Left hindlimb (tissue), 1 donor: ENCODE measurements around the gene IQSEC3.
A peak's percentile ranks its signal among the peaks of the same experiment; 100 is the strongest.
"Not testable (repeated sequence)": the region's sequence is repeated elsewhere in the genome, so short reads cannot be mapped to it uniquely, and the experiment has no call there.

ENCODE experiments used
- DNase-seq: peaks from one replicate; pipeline ENCODE4 v3.0.0-alpha.2; 2018

IQSEC3 gene

GRCh38 chr12:53735-54730 is 12.5 kb upstream of the IQSEC3 start:
- DNase-seq, result no peak

DNA sequence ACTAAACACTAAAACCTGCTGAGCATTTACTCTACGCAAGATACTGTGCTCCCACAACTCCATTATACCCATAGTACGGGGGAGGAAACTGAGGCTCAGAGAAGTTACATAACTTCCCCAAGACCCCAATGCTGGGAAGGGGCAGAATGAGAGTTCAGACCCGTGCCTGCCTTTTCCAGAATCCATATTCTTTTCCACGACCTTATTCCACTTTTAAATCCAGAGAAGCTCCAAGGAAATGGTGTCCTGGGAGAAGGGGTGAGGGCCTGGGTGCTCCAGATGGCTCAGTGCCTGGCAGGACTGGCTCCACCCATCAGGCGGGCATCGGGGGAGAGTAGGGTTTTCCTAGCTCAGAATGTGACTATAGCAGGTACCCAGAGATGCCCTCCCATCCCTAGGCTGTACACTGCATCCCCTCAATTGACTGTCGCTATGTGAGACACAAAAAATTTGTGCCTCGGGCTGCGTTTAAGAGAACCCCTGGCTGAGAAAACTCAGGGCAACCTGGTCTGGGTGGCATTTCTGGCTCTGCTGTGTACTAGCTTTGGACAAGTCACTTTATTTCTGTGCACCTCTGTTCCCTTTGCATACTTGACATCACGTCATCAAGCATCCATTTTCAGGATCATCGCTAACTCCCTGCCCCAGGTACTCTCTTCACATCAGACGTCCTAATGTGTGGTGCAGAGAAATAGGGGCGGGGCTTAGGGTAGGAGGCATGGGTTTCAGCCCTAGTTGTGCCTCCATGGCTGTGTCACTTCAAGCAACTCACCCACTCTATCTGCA is 11.6 kb upstream of the IQSEC3 start:
- DNase-seq, result no peak

DNA sequence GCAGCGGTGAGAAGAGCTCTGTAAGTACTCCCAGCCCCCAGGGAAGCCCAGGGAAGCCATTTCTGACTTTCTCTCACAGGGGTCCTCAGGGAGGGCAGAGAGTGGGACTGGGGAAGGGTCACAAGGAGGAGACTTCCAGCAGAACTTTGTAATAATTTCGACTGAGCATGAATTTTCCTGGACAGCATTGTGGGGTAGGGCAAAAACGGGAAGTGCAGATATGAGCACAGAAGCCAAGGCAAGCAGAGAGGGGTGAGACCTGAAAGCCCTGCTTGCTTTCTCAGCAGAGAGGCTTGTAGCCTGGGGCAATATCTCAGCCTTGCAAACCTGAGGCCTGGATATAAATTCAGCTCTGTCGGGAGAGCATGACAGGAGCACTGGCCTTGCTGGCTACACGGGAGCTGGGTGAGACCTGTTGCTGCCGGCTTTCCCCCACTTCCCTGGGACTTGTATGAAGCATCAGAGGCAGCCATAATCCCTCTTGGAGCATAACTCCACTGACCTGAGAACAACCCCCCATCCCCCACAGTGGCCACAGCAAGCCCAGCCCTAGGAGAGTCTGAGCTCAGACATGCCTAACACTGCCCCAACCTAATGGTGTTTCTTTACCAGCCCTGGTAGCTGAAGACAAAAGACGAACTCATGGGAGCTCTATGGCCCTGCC is 9.8 kb upstream of the IQSEC3 start:
- DNase-seq, result no peak

- DNase-seq, result no peak
Measured at GRCh38 chr12:57539-57938, 9.0 kb upstream of the IQSEC3 start.

DNA sequence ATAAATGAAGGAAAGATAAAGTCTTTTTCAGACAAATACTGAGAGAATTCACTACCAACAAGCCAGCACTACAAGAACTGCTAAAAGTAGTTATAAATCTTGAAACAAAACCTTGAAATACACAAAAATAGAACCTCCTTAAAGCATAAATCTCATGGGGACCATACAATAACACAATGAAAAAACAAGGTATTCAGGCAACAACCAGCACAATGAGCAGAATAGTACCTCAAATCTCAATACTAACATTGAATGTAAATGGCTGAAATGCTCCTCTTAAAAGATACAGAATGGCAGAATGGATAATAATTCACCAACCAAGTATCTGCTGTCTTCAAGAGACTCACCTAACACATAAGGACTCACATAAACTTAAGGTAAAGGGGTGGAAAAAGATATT is 7.7 kb upstream of the IQSEC3 start:
- no peak for DNase-seq

GRCh38 chr12:61845-62244 is 4.7 kb upstream of the IQSEC3 start:
- not testable (repeated sequence) for DNase-seq

DNA sequence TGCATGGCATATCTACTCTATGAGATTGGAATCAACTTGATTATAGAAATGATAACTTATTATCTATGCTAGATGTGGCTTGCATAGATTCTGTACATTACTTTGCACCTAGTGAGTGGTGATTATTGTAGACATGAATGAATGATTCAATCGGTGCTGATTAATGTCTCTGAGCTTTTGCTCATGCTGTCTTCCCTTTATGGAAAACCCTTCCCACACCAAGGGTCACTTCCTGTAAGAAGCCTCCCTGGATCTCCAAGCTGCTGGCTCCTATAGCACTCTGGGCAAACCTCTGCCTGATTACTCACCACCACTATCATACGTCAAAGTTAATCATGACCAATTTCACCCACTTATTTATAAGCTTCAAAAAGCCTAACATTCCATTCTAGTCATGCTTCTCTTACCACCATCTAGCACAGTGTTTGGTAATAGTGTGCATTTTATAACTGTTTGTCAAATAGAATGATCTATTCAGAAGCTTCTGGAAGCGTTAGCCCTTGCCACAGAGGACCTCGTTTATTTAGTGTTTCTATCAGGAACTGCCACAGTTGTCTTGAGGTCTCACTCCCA is 990 bp upstream of the IQSEC3 start:
- not testable (repeated sequence) for DNase-seq

- peak; percentile 63 for DNase-seq
Measured at GRCh38 chr12:66782-67504, 376 bp downstream of the IQSEC3 start.

GRCh38 chr12:69677-70076 is 3.1 kb downstream of the IQSEC3 start:
- DNase-seq, result not testable (repeated sequence)

- DNase-seq, result not testable (repeated sequence)
Measured at GRCh38 chr12:70541-70940, 4.0 kb downstream of the IQSEC3 start.

- DNase-seq, result not testable (repeated sequence)
Measured at GRCh38 chr12:72018-72417, 5.5 kb downstream of the IQSEC3 start.

GRCh38 chr12:74420-75190 is 8.0 kb downstream of the IQSEC3 start:
- DNase-seq, result not testable (repeated sequence)

DNA sequence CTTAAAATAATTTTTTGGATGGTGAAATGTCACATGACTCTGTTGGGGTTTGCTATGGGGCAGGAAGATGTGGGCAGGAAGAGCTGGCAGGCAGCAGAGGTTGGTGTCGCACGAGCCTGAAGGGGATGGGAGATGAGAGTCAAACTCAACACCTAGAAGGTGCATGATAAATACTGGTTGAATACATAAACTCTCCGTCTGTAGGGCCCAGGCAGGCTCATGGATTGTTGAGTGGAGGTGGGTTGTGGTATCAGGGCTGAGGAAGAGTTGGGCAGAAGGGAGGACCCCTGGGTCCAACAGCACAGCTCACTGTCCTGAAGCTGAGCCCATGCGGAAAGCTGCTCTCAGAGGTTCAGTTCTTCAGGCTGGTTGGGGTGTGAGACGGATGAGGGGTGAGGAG is 9.0 kb downstream of the IQSEC3 start:
- DNase-seq, result not testable (repeated sequence)

DNA sequence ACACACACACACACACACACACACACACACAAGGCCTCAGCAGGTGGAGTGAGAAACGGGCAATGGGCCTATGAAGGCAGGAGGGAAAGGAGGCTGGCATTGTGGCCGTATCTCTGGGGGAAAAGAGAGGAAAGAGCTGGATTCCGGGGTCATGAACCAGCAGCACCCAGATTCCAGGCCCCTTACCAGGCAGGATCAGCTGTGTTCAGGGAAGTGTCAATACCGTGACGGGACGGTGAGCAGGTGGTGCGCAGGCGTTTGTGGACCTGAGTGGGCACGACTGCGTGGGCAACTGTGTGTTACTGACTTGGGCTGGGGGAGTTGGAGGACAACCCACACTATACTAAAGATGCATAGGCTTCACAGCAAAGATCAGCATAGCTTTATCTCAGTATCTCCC is 9.5 kb downstream of the IQSEC3 start:
- DNase-seq, result not testable (repeated sequence)

GRCh38 chr12:76551-76950 is 10.0 kb downstream of the IQSEC3 start:
- DNase-seq, result not testable (repeated sequence)

DNA sequence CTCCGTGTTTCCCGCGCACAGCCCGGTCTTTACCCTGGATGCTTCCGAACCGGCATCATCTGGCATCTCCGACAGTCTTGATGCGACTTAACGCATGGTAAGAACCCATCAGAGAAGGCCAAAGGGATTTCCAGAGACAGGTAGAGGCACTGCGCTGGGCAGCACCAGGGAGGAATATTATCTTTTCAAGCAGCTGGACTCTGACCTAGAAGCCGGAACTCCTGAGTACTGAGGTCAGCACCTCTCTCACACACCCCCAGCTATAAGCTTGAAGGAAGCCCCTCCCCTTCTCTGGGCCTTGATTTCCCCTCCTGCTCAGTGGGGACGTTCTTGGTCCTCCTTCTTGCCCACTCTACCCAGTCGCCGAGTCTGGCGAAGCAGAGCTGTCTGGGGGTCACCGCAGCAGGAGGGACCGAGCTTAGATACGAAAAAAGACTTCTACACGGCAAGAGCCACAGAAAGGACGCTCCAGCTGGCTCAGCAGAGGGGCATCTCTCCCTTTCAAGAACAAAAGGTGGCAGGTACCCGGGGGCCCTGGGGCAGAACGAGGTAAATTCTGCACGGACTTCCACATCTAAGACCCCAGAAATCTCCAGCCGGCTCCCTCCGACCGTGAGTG is 10.6 kb downstream of the IQSEC3 start:
- DNase-seq, result not testable (repeated sequence)

GRCh38 chr12:77769-78383 is 11.3 kb downstream of the IQSEC3 start:
- DNase-seq, result not testable (repeated sequence)

DNA sequence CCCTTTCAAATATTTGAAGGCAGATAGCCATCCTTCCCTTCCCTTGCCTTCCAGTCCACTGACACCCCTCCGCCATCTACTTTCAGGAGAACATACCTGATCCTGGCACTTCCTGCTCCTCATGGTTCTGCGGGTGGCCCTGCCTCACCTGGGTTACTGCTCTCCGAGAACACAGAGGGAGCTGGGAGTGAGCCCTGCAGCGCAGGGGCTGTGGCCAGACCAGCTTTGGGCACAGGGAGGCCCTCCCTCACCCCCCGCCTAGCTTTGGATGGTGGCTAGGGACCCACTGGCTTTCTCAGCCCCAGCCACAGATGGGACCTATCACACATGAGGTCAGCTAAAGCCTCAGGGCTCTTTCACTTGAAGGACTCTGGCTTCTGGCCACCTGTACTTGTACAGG is 12.4 kb downstream of the IQSEC3 start:
- no peak for DNase-seq

DNA sequence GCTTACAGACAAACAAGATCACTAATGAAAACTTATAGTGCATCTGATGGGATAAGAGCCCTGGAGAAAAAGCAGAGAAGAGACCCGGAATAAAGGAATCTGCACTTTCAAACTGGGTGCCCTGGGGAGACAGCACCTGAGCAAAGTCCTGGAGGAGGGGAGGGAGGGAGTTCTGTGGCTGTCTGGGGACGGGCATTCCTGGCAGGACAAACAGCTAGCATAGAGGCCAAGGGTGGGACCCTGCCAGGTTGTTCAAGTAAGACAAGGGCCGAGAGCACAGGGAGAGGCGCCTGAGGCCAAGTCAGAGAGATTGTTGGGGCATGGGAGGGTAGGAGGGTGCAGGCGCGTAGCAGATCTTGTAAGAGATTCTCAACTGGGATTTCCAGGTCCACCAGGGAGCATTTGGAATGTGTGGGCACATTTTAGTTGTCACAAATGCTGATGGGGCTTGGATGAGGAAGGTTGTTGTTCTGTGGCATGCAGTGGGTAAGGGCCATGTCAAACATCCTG is 14.2 kb downstream of the IQSEC3 start:
- DNase-seq, result no peak

GRCh38 chr12:82740-83139 is 16.2 kb downstream of the IQSEC3 start:
- DNase-seq, result no peak
